MV-4-11 (cell line): ENCODE results near the gene NFX1.
"Not testable (repeated sequence)": the region's sequence is repeated elsewhere in the genome, so short reads cannot be mapped to it uniquely, and the experiment has no call there.

Experiments used
- DNase-seq: peaks from one replicate; lab custom pipeline; 2025; lab: John Stamatoyannopoulos, UW

The NFX1 gene

DNA sequence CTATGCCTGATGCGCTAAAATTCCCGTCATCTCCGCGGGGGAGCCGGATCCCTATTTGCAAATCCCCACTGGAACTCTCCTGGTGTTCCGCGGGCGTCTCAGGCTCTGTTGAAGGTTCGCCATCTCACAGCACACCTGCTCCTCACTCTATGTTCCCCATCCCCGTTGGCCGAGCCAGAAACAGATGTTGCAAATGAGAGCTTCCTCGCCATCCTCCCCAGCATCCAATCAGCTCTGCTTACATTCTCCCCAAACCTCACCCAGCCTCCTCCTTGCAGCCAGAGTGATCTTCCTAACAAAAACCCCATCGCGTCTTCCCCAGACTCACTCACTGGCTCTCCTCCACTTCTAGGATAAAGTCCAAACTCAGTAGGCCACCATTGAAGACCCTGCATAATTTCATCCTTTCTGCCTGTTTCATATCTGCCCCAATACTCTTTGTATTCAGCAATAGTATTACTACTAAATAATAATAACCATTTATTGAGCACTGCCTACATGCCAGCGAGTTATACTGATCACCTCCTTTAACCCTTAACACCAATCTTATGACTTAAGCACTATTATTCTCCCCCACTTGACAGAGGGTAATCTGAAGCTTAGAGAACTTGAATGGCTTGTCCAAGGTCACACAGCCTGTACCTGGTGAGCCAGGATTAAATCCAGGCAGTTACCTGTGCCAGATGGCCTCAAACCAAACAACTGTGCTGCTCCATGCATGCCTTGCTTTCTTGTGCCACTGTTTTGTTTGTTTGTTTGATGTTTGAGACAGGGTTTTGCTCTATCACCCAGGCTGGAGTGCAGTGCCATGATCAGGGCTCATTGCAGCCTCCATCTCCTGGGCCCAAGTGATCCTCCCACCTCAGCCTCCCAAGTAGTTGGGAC is 98.0 kb downstream of the NFX1 start:
- no peak for DNase-seq

DNA sequence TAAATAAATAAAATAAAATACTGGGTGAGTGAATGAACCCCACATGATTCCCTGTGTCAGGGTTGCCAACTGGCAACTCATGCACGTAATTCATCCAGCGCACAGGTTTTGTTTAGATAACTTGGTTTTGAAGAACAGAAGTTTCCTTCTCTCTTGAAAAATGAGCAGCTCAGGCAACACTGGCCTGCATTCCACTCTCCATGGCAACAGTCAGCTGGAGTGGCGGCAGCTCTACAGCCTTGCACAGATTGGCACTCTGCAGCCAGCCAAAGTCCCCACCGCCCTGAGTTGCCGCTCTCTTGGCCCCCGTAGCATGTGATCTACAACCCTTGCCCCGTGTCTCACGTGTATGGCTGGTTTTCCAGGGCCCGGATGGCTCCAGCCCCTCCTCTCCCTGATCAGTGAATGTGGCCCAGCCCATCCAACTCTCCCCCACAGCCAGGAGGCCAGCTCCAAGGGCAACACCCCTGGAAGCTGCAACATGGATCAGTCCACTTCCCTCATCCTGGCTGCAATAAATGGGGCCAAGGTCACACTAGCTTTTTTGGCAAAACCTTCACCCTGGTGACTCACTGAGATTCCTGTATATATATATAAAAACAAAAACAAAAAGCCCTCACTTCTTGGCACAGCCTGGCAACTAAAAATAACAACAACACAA is 100.9 kb downstream of the NFX1 start:
- DNase-seq: not testable (repeated sequence)

DNA sequence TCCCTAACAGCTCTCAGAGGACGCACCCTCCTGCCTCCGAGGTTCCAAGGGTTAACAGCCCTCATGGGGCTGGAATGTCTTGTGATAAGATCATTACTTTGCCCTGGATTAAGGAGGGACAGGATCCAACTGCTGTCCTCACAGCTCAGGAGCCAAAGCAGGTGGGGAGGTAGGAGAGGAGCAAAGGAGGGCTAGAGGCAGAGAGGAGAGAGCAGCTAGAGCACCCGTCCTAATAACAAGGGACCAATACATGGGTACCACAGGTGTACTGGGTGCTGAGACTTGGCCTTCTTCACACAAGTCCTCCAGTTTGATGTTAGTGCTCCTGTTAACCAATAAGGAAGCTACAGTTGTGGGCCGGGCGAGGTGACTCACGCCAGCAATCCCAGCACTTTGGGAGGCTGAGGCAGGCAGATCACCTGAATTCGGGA is 102.3 kb downstream of the NFX1 start:
- DNase-seq: not testable (repeated sequence)

DNA sequence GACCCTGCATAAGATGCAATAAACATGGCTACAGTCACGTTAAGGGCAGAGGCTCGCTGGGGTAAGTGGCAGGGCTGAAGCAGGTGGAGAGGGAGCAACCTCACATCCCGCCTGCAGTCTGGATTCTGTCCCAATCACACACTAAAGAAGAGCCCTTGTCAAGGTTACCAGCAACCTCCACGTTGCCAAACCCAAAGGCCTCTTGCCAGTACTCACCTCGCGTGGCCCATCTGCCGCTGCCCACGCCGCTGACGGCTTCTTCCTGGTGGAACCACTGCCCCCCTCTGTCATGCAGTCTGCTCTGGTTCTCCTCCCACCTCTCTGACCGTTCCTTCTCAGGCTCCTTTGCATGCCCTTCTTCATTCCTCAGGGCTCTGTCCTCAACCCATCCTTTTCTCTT is 103.3 kb downstream of the NFX1 start:
- no peak for DNase-seq

DNA sequence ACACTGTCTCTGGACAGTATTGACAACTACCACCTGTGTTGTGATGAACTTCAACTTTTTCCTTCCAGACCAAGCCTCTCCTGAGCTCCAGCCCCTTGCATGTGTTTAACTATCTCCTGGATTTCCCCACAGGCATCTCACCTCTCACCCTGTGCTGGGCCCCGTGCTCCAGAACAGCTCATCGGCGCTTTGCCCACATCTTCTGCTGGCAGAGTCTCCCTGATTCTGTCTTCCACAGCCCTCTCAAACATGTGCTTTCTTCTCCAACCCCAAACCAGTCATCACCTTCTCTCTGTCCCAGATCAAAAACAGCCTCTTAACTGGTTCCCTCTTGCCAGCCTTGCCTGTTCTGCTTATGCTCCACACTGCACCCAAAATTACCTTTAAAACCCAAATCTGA is 103.7 kb downstream of the NFX1 start:
- DNase-seq: not testable (repeated sequence)

DNA sequence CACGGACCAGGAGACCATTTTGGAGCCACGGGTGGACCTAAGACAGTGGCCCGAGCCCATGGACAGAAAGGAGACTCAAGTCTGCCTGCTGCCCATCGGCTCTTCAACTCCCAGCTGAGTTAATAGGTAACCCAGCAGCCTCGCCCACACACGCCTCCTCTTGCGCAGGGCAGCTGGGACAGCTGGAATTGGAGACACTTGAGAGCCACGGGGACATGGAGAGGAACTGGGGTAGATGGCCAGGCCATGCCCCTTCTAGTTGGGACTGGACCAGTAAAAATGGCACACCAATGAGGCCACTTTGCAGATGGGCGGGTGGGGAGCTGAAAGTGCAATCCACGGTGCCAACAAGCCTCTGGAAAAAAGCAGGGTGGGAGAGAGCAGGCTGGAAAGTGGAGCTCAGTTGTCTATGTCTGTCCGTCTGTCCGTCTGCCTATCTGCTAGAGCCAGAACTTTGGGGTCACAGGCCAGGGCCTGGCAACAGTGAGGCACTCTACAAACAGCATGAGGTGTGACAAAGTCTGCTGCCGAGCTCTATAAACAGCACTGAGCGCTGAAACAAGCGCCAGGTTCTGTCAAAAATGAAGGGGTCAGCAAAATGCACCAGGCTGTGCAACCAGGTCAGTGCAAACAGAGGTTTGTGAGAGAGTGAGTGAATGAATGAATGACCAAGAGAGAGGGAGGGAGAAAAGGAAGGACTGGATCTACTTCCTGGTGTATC is 105.0 kb downstream of the NFX1 start:
- not testable (repeated sequence) for DNase-seq

DNA sequence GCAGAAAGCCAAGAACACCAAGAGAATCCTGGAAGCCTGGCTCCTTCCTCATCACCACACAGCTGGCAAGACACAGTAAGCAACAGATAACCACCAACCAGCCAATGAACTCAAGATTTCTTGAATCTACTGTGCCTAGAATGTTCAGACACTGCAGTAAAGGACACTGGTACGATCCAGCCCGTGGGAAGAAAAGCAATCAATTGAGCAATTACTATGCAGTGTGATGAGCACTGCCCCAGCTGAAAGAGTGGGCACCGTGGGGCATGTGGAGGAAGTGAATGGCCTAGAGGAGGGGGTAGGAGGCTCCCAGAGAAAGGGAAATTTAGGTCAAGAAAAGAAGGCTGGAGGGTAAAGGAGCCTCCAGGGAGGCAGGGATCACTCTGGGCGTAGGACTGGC is 107.5 kb downstream of the NFX1 start:
- not testable (repeated sequence) for DNase-seq

DNA sequence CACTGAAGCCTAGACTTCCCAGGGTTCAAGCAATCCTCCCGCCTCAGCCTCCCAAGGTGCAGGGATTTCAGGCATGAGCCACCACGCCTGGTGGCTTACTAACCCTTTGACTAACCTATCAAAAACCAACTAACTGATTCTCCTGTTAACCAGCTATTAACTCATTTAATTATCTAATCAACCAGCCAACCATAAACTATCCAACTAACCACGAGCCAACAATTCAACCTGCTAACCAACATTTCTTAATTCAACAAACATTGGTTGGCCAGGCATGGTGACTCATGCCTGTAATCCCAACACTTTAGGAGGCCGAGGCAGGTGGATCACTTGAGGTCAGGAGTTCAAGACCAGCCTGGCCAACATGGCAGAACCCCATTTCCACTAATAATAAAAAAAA is 108.7 kb downstream of the NFX1 start:
- DNase-seq: not testable (repeated sequence)

DNA sequence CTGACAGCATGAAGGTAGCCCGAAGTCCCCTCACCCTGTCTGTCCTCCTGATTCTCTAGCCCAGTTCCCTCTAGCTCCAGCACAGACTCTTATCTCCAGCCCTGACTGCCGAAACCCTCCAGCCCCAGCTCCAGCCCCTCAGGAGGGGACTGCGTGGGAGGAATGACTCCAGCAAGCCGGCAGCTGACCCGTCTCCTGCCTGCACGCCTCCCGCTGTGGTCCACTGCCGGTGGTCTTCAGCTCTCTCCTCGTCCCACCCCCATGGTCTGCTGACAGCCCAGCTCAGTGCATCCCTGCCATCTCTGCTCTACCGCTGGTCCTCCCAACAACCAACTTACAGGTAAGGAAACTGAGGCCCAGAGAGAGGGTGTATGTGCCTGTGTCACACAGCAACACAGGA is 111.5 kb downstream of the NFX1 start:
- DNase-seq: not testable (repeated sequence)

DNA sequence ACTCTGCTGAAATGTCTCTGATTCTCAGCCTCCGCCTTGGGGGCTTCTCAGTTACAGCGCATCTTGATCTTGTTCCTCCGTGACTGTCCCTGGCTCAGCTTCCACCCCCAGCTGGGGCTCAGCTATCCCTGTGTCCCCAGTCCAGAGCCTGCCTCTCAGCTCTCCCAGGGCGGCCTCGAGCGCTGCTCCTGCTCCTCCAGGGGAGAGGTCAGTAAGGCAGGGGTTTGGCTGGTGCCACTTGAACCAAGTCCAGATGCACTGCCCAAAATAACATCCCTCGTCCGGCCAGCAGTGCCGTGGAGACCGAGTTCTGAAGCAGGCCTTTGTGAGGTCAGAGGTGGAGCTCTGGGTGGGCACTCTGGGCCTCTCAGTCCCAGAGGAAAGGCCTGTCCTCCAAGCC is 112.1 kb downstream of the NFX1 start, which contains the start of gene AQP7:
Gene AQP7 (minus strand): TSS at position 198 of the 400 bp plus-strand sequence. CDS start 1,306 bp downstream, outside the sequence.
- DNase-seq: not testable (repeated sequence)

DNA sequence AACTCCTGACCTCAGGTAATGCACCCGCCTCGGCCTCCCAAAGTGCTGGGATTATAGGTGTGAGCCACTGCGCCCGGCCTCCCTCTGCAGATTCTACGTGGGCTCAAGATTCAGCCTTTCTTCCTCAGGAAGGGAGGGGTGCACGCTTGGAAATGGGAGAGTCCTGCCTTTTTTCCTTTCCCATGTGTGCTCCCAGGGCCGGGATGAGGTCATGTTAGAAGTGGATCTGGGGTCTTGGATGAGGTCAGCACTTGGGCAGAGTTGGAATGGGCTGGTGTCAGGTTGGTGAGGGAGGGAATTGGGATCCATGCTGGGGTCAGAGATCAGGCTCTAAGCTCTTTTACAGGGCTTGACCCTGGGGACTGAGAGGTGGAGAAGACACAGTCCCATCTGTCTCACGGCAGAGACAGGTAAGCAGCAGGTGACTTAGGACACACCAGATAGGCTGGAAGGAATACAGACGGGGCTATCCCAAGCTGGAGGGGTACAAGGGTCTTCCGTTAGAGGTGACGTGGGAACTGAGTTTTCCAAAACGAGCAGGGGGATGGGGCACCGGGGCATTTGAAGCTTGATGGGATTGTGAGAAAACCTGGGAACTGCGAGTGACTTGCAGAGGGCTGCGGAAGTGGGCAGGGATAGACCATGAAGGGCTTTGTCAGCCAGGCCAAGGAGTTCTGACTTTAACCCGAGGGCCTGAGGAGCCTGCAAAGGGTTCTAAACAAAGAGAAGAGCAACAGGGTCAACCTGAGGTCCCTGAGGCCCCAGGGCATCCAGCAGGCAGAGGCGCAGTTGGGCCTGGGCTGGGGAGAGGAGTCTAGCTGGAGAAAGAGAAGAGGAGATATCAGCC is 113.8 kb downstream of the NFX1 start:
- DNase-seq: no peak

DNA sequence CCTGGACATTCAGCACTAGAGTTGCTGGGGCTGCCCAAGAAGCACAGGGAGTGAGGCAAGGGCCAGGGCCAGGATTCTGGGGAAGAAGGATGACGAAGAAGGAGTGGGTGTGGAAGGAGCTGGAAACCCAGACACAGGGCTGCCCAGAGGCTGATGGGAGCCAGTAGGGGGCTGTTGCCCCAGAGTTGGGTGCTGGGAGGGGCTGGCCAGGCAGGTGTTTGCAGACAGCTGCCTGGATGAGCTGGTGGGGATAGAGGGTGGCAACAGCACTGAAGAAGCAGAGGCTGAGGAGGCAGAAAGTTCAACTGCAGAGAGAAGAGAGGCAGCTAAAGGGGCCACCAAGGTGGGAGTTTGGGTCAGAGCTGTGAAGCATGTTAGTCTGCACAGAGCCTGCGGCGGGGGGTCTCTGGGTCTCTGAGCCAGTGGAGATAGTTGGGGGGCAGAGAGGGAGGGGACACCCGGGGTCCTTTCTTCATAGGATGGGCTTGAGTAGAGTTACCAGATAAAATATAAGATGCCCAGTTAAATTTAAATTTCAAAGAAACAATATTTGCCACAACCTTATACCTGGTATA is 114.6 kb downstream of the NFX1 start:
- no peak for DNase-seq

DNA sequence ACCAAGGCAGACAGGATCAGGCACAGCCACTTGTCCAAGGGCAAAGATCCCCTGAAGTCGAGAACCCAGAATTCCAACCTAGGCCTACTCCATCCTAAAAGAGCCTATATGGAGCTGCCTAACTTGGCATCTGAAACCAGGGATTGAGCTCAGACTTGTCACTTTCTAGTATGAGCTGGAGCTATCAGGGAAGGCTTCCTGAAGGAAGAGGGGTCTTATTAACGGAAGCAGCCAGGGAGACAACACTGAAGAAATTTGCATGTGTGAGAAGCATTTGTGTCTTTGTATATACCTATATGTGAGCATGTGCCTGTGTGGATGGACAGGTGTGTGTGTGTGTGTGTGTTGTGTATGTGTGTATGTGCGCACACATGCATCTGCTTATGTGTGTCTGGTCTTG is 116.7 kb downstream of the NFX1 start:
- no peak for DNase-seq

DNA sequence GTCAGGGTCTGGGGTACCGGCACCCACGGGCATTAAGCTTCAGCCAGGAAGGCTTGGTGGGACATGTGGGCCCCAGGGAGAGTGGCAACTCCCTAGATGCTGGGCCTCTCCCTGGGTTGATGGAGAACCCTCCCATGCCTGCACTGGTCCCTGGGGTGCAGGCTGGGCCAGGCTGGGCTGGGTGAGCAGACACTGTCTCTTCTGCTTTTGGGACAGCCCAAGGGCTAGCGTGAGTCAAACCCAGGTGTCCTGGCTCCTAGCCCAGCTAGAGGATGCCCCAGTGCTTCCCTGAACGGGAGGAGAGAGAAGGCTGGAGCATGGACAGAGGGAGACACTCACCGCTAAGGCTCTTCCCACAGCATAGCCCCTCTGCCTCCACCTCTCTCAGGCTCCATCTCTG is 117.8 kb downstream of the NFX1 start:
- no peak for DNase-seq

DNA sequence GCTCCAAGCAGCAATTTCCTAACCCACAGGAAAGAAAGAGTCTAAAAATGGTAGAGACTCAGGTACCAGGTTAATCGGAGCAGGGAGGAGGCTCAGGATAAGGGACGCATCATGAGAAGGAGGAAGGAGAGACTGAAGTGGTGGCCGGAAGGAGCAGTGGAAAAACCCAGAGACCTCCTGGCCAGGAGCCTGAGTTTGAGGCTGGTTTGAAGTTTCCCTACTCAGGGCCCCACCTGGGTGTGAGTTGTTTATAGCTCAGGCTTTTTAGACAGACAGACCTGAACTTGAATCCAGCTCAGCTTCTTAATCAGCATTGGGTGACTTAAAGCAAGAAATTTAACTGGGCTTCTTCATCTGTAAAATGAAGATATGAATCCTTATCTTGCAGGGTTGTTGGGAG is 124.0 kb downstream of the NFX1 start:
- no peak for DNase-seq

DNA sequence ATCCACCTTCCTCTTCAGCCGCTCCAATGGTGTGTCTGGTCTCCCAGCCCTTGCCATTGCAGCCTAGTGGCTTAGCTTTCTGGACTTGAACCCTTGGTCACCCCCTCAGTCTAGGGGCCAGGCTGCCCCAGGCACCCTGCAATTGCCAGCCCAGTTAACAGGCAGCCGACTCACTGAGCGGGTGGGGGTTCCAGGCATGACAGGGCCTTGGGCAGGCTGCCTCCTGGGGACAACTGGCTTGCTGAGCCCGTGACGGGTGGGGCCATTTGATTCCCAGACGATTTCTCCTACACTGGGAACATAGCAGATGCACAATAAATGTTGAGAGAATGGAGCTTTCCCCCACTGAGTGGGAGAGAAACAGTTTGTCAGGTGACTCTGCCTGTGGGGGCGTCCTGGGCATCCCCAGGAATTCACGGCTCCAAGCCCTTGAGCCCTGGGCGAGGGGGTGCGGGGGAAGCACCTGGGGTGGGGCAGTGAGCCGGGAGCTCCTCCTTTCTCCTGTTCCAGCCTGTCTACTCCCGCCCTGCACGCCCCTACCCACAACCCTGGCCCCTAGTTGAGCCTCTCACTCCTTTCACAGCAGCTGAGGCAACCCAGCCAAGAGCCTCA is 124.7 kb downstream of the NFX1 start:
- DNase-seq: no peak

DNA sequence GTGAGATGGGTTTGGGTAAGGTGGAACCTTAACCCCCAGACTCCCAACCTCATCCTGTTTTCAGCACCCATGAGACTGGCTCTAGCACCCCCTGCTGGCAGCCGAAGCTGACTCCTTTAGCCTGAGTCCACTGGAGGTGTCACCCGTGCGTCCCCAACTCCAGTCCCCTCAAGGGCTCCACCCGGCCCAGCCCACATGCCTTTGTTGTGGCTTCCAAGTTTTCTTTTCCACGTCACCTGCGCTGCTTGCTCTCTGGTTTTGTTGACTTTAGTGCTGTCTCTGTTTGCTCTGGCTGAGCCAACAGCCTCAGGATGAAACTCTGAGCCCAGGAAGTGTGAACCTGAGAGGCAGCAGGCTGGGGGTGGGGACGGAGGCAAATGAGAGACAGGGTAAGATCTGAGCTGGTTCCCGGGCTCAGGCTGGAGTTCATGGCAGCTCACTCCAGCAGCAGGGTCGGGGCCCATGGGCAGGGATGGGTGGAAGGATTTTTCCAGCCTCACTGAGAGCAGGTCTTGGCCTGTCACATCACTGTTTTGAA is 125.3 kb downstream of the NFX1 start:
- DNase-seq: peak; percentile 27

DNA sequence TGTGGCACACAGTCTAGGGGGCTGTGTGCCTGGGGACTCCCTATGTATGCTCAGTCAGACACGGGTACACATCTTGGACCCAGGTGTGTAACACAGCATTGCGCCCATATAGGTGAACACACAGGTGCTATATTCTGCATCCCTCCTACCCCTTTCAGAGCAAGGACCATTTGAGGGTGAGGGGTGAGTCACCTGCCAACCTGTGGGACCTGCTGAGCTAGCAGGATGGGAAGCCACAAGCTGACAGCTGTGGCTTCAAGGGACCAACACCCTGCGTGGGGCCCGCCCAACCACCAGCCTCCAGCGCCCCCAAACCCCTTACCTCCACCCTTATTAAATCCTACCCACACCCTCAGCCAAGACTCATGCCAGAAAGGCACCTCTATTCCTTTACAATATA is 126.7 kb downstream of the NFX1 start:
- no peak for DNase-seq

DNA sequence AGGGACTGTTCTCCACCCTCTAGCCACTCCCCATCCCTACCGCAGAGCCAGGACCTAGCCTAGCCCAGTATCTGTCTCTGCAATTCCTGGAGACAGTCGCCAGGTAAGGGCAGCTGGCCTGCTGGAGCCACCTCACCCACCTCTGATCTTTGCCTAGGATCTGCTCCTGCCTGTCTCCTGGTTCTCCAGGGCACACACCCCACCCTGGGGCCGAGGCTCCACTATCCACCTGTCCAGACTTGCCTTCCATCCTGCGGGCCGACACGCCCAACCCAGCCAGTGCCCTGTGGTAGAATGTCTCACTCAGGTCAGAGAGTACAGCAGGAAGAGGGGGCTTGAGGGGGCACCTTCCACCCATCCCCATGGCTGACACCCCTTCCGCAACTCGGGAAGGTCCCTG is 127.8 kb downstream of the NFX1 start:
- DNase-seq: no peak

DNA sequence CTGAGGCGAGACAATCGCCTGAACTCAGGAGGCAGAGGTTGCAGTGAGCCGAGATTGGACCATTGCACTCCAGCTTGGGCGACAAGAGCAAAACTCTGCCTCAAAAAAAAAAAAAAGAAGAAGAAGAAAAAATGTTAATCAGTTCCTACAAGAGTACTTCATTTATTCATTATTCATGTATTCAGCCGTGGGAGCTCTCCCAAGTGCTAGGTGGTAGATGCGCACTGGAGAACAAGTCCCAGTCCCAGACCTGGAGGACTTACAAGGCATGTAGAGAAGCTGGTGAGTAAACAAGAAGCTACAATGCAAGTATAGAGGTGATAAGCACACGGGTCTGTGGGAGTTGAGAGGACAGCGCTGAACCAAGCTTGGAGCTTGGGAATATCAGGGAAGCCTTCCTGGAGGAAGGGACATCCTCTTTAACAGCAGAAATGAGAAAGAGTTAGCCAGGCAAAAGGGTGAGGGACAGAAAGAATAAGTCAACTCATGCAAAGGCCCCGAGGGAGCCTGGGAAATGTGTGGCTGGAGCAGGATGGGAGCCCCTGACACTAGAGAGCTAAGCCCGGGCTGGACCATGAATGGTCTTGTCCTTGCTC is 129.5 kb downstream of the NFX1 start:
- DNase-seq: no peak
